ENCODE results near the gene EN2. TPM values are rescaled to one million over a fixed set of nuclear protein-coding genes. Genes with fewer than 3 reads are reported as not detected.

EN2 gene
- total and polyA plus RNA-seq, 2 experiments from 2014 or later: not detected

GRCh38 chr7:155462163-155462735 lies 4.3 kb downstream of the EN2 start:
- H3K4me2 ChIP-seq (ENCODE audit: unreplicated experiment): no peak overlapping the region
- no peak overlapping the region for H3K27ac ChIP-seq
- H3F3A ChIP-seq (ENCODE audit: insufficient read depth): no peaks in the 10 kb centered on the region
- in situ Hi-C loops (cut with MboI): no loop called here
- no peaks in the 10 kb centered on the region for H3K9me2 ChIP-seq (ENCODE audit: insufficient read depth)
- H3K9ac ChIP-seq: no peak overlapping the region
- 8 to 9% methylated on average over 33 of the region's 33 CpGs for WGBS, 2 experiments (ENCODE audit: low coverage in 1 of 2, low lambda C conversion rate in 2 of 2, missing lambda C conversion rate in 2 of 2)
- H4K20me1 ChIP-seq (ENCODE audit: insufficient read depth): no peaks in the 10 kb centered on the region
- peaks cover 89% of the 10 kb centered on the region for H3K27me3 ChIP-seq (replicated peaks; ENCODE audit: insufficient read depth)
- no peaks in the 10 kb centered on the region for H3K9me3 ChIP-seq (ENCODE audit: low read depth)
- no peak for DNase-seq
- no peaks in the 10 kb centered on the region for H3K36me3 ChIP-seq (ENCODE audit: low read depth)
- H3K4me3 ChIP-seq: no peak overlapping the region
- H2AFZ ChIP-seq: no peak overlapping the region
- TF ChIP-seq EZH2 (IDR thresholded peaks at IDR 0.05; ENCODE audit: insufficient read depth, poor library complexity, severe bottlenecking) (peak; percentile 41), EZH2phosphoT487 (IDR thresholded peaks at IDR 0.05; ENCODE audit: insufficient read depth, low read depth) (0 out of 2 replicates have a peak, but pooled peaks have one; percentile 36)
- no peaks in the 10 kb centered on the region for H3K79me2 ChIP-seq (ENCODE audit: insufficient read depth)
- no peaks in the 10 kb centered on the region for H3K4me1 ChIP-seq (ENCODE audit: insufficient read depth)

GRCh38 chr7:155463114-155463811 lies 5.3 kb downstream of the EN2 start:
- H3F3A ChIP-seq (ENCODE audit: insufficient read depth): no peaks in the 10 kb centered on the region
- H4K20me1 ChIP-seq (ENCODE audit: insufficient read depth): no peaks in the 10 kb centered on the region
- H3K4me1 ChIP-seq (ENCODE audit: insufficient read depth): no peaks in the 10 kb centered on the region
- no peaks in the 10 kb centered on the region for H3K9me3 ChIP-seq (ENCODE audit: low read depth)
- H3K27me3 ChIP-seq (replicated peaks; ENCODE audit: insufficient read depth): peaks cover 95% of the 10 kb centered on the region
- H3K9ac ChIP-seq: no peak overlapping the region
- TF ChIP-seq EZH2 (IDR thresholded peaks at IDR 0.05; ENCODE audit: insufficient read depth, poor library complexity, severe bottlenecking) (no peak), EZH2phosphoT487 (IDR thresholded peaks at IDR 0.05; ENCODE audit: insufficient read depth, low read depth) (no peak)
- no peaks in the 10 kb centered on the region for H3K79me2 ChIP-seq (ENCODE audit: insufficient read depth)
- DNase-seq: no peak
- WGBS, 2 experiments (ENCODE audit: low coverage in 1 of 2, low lambda C conversion rate in 2 of 2, missing lambda C conversion rate in 2 of 2): 29 to 33% methylated on average over 14 to 15 of the region's 15 CpGs
- in situ Hi-C loops (cut with MboI): no loop called here
- no peak overlapping the region for H3K4me3 ChIP-seq
- no peaks in the 10 kb centered on the region for H3K9me2 ChIP-seq (ENCODE audit: insufficient read depth)
- H3K4me2 ChIP-seq (ENCODE audit: unreplicated experiment): no peak overlapping the region
- H2AFZ ChIP-seq: no peak overlapping the region
- H3K27ac ChIP-seq: no peak overlapping the region
- H3K36me3 ChIP-seq (ENCODE audit: low read depth): no peaks in the 10 kb centered on the region

- no peaks in the 10 kb centered on the region for H3K9me2 ChIP-seq (ENCODE audit: insufficient read depth)
- 49 to 53% methylated on average over 6 of the region's 6 CpGs for WGBS, 2 experiments (ENCODE audit: low coverage in 1 of 2, low lambda C conversion rate in 2 of 2, missing lambda C conversion rate in 2 of 2)
- no peaks in the 10 kb centered on the region for H4K20me1 ChIP-seq (ENCODE audit: insufficient read depth)
- no peak overlapping the region for H3K9ac ChIP-seq
- no peaks in the 10 kb centered on the region for H3K9me3 ChIP-seq (ENCODE audit: low read depth)
- no peak overlapping the region for H3K27ac ChIP-seq
- H3F3A ChIP-seq (ENCODE audit: insufficient read depth): no peaks in the 10 kb centered on the region
- H3K4me3 ChIP-seq: no peak overlapping the region
- no peaks in the 10 kb centered on the region for H3K79me2 ChIP-seq (ENCODE audit: insufficient read depth)
- H3K36me3 ChIP-seq (ENCODE audit: low read depth): no peaks in the 10 kb centered on the region
- TF ChIP-seq EZH2phosphoT487 (IDR thresholded peaks at IDR 0.05; ENCODE audit: insufficient read depth, low read depth): 0 out of 2 replicates have a peak, but pooled peaks have one; percentile 7
- TF ChIP-seq EZH2 (IDR thresholded peaks at IDR 0.05; ENCODE audit: insufficient read depth, poor library complexity, severe bottlenecking): no peak
- H2AFZ ChIP-seq: no peak overlapping the region
- in situ Hi-C loops (cut with MboI): no loop called here
- H3K4me1 ChIP-seq (ENCODE audit: insufficient read depth): no peaks in the 10 kb centered on the region
- H3K27me3 ChIP-seq (replicated peaks; ENCODE audit: insufficient read depth): peaks cover 96% of the 10 kb centered on the region
- no peak overlapping the region for H3K4me2 ChIP-seq (ENCODE audit: unreplicated experiment)
- no peak for DNase-seq
Measured at GRCh38 chr7:155464183-155464582, 6.3 kb downstream of the EN2 start.

- no peak overlapping the region for H3K4me3 ChIP-seq
- H3K36me3 ChIP-seq (ENCODE audit: low read depth): no peaks in the 10 kb centered on the region
- H3F3A ChIP-seq (ENCODE audit: insufficient read depth): no peaks in the 10 kb centered on the region
- DNase-seq: no peak
- no peak overlapping the region for H3K27ac ChIP-seq
- H3K79me2 ChIP-seq (ENCODE audit: insufficient read depth): no peaks in the 10 kb centered on the region
- no peak overlapping the region for H3K4me2 ChIP-seq (ENCODE audit: unreplicated experiment)
- no peak overlapping the region for H3K9ac ChIP-seq
- no peaks in the 10 kb centered on the region for H4K20me1 ChIP-seq (ENCODE audit: insufficient read depth)
- in situ Hi-C loops (cut with MboI): no loop called here
- no peaks in the 10 kb centered on the region for H3K9me2 ChIP-seq (ENCODE audit: insufficient read depth)
- WGBS, 2 experiments (ENCODE audit: low coverage in 1 of 2, low lambda C conversion rate in 2 of 2, missing lambda C conversion rate in 2 of 2): 21 to 23% methylated on average over 32 to 33 of the region's 33 CpGs
- H3K27me3 ChIP-seq (replicated peaks; ENCODE audit: insufficient read depth): peaks cover 96% of the 10 kb centered on the region
- no peaks in the 10 kb centered on the region for H3K9me3 ChIP-seq (ENCODE audit: low read depth)
- no peaks in the 10 kb centered on the region for H3K4me1 ChIP-seq (ENCODE audit: insufficient read depth)
- TF ChIP-seq EZH2 (IDR thresholded peaks at IDR 0.05; ENCODE audit: insufficient read depth, poor library complexity, severe bottlenecking) (no peak), EZH2phosphoT487 (IDR thresholded peaks at IDR 0.05; ENCODE audit: insufficient read depth, low read depth) (no peak)
- H2AFZ ChIP-seq: no peak overlapping the region
Measured at GRCh38 chr7:155464948-155465739, 7.2 kb downstream of the EN2 start.

Data from GM23248 (cell line).